Measurements from ENCODE around the gene ROR2. TPM values are rescaled to one million over a fixed set of nuclear protein-coding genes. Genes with fewer than 3 reads are reported as not detected.

ROR2 gene
- total RNA-seq, 2 donors from 2014 or later: 0.21 to 0.68 TPM

- Histone ChIP-seq H3K4me1 (ENCODE audit: control insufficient read depth in 1 of 2, low read depth in 2 of 2) (no peaks in the 10 kb centered on the region), H3K27me3 (replicated peaks; ENCODE audit: insufficient read depth) (no peaks in the 10 kb centered on the region), H3K4me3 (no peak overlapping the region), H3K9me3 (no peaks in the 10 kb centered on the region), H3K36me3 (no peaks in the 10 kb centered on the region), H3K27ac (no peak overlapping the region)
- no peak for ATAC-seq (ENCODE audit: insufficient number of reproducible peaks, low FRiP score, low read depth)
- TF ChIP-seq CTCF (IDR thresholded peaks at IDR 0.05): no peak
- DNase-seq (ENCODE audit: low spot score): no peak
Measured at GRCh38 chr9:91694081-91694870, 255.8 kb downstream of the ROR2 start.

GRCh38 chr9:91693226-91693625, 256.8 kb downstream of the ROR2 start:
- Histone ChIP-seq H3K27ac (no peak overlapping the region), H3K9me3 (no peaks in the 10 kb centered on the region), H3K4me3 (no peak overlapping the region), H3K27me3 (replicated peaks; ENCODE audit: insufficient read depth) (no peaks in the 10 kb centered on the region), H3K36me3 (no peaks in the 10 kb centered on the region), H3K4me1 (ENCODE audit: control insufficient read depth in 1 of 2, low read depth in 2 of 2) (no peaks in the 10 kb centered on the region)
- no peak for DNase-seq (ENCODE audit: low spot score)
- TF ChIP-seq CTCF (IDR thresholded peaks at IDR 0.05): no peak
- no peak for ATAC-seq (ENCODE audit: insufficient number of reproducible peaks, low FRiP score, low read depth)

- no peaks in the 10 kb centered on the region for H3K27me3 ChIP-seq (replicated peaks; ENCODE audit: insufficient read depth)
- H3K9me3 ChIP-seq: no peaks in the 10 kb centered on the region
- no peak for TF ChIP-seq CTCF (IDR thresholded peaks at IDR 0.05)
- H3K36me3 ChIP-seq: no peaks in the 10 kb centered on the region
- H3K4me1 ChIP-seq (ENCODE audit: control insufficient read depth in 1 of 2, low read depth in 2 of 2): no peaks in the 10 kb centered on the region
- no peak overlapping the region for H3K27ac ChIP-seq
- no peak for DNase-seq (ENCODE audit: low spot score)
- no peak overlapping the region for H3K4me3 ChIP-seq
- ATAC-seq (ENCODE audit: insufficient number of reproducible peaks, low FRiP score, low read depth): no peak
Measured at GRCh38 chr9:91690540-91691249, 259.3 kb downstream of the ROR2 start.

GRCh38 chr9:91689006-91689405, 261.0 kb downstream of the ROR2 start:
- H3K27me3 ChIP-seq (replicated peaks; ENCODE audit: insufficient read depth): no peaks in the 10 kb centered on the region
- ATAC-seq (ENCODE audit: insufficient number of reproducible peaks, low FRiP score, low read depth) (no peak), DNase-seq (ENCODE audit: low spot score) (no peak)
- H3K27ac ChIP-seq: no peak overlapping the region
- no peak for TF ChIP-seq CTCF (IDR thresholded peaks at IDR 0.05)
- H3K4me3 ChIP-seq: no peak overlapping the region
- H3K36me3 ChIP-seq: no peaks in the 10 kb centered on the region
- H3K4me1 ChIP-seq (ENCODE audit: control insufficient read depth in 1 of 2, low read depth in 2 of 2): no peaks in the 10 kb centered on the region
- no peaks in the 10 kb centered on the region for H3K9me3 ChIP-seq

- Histone ChIP-seq H3K27me3 (replicated peaks; ENCODE audit: insufficient read depth) (no peaks in the 10 kb centered on the region), H3K27ac (no peak overlapping the region), H3K4me1 (ENCODE audit: control insufficient read depth in 1 of 2, low read depth in 2 of 2) (no peaks in the 10 kb centered on the region), H3K4me3 (no peak overlapping the region), H3K9me3 (no peaks in the 10 kb centered on the region), H3K36me3 (no peaks in the 10 kb centered on the region)
- no peak for TF ChIP-seq CTCF (IDR thresholded peaks at IDR 0.05)
- ATAC-seq (ENCODE audit: insufficient number of reproducible peaks, low FRiP score, low read depth): no peak
- no peak for DNase-seq (ENCODE audit: low spot score)
Measured at GRCh38 chr9:91683269-91683668, 266.8 kb downstream of the ROR2 start.

All from thoracic aorta (tissue), 2 donors.